K562 (cell line): ENCODE results near the gene BOC. TPM values are rescaled to one million over a fixed set of nuclear protein-coding genes. Genes with fewer than 3 reads are reported as not detected.

Experiments used
- ATAC-seq: fragments of 200-7000 bp; cut with Tn5 transposase; 3 replicates; pipeline ENCODE4 v1.9.1; 2020; ENCODE audit warnings: moderate library complexity
- BruUV-seq: library from RNA; stranded (reverse); fragments of 400-500 nt; replicated peaks from 2 replicates; lab custom pipeline; 2021; lab: Mats Ljungman, UMichigan
- CTCF ChIA-PET: fragments of 300-600 bp; formaldehyde crosslinking; extraction: SDS; loops from one replicate; lab custom pipeline; 2021; ENCODE audit warnings: low intra/inter-chr PET ratio; lab: Yijun Ruan, JAX
- POLR2A ChIA-PET: fragments of 300-600, 350-650 bp; sonication (Branson Sonifier 250); formaldehyde crosslinking; extraction: SDS; loops from one replicate; lab custom pipeline; 2021; ENCODE audit warnings: antibody characterized with exemption, inconsistent platforms; lab: Yijun Ruan, JAX
- DNase-seq, 4 experiments: peaks; one replicate each; pipeline versions ENCODE4 v3.0.0 to v3.0.0-alpha.2; 2011 to 2018; ENCODE audit warnings: low spot score in 3 of 4, mixed read lengths in 3 of 4; ENCODE audit errors: extremely low read depth in 1 of 4
- FAIRE-seq: peaks from 2 replicates; lab custom pipeline; 2011; peaks lifted over from hg19 to GRCh38; lab: Jason Lieb, UNC
- H2AFZ ChIP-seq: 2 replicates; pipeline ENCODE4 v1.6.0; 2011; ENCODE audit warnings: low read depth, low read length, control low read depth, inconsistent platforms
- H3K27ac ChIP-seq: fragments of 200-600 bp; 3 replicates; pipeline ENCODE4 v1.8.0; 2011; ENCODE audit warnings: low read depth, mild to moderate bottlenecking, control low read depth, inconsistent platforms, low read length, moderate library complexity, mixed read lengths; ENCODE audit errors: extremely low read depth
- H3K27me3 ChIP-seq, 2 experiments: fragments of 300-600 bp in 1 of 2; 2 replicates in 1 of 2; 3 replicates in 1 of 2; pipeline versions ENCODE4 v1.6.0 to v1.8.0; 2011; ENCODE audit warnings: inconsistent platforms in 2 of 2, low read length in 2 of 2, mild to moderate bottlenecking in 1 of 2, mixed read lengths in 1 of 2, moderate library complexity in 1 of 2; ENCODE audit not compliant: control insufficient read depth in 2 of 2, insufficient read depth in 2 of 2
- H3K36me3 ChIP-seq: fragments of 300-600 bp; 3 replicates; pipeline ENCODE4 v1.8.0; 2011; ENCODE audit warnings: mild to moderate bottlenecking, low read length, inconsistent platforms; ENCODE audit not compliant: control insufficient read depth, insufficient read depth
- H3K4me1 ChIP-seq, 2 experiments: fragments of 200-600 bp in 1 of 2; replicated peaks in 1 of 2; 2 replicates in 1 of 2; 3 replicates in 1 of 2; pipeline versions ENCODE4 v1.5.1 to v1.8.0; 2011; ENCODE audit warnings: inconsistent platforms in 2 of 2, low read length in 2 of 2, mild to moderate bottlenecking in 1 of 2, mixed read lengths in 1 of 2, moderate library complexity in 1 of 2; ENCODE audit not compliant: control insufficient read depth in 2 of 2, insufficient read depth in 2 of 2
- H3K4me2 ChIP-seq: 2 replicates; pipeline ENCODE4 v1.6.1; 2011; ENCODE audit warnings: low read length, control low read depth, inconsistent platforms, mixed read lengths; ENCODE audit not compliant: insufficient read depth
- H3K4me3 ChIP-seq: fragments of 200-600 bp; sonication (generic), shearing (Covaris generic); 2 replicates; pipeline ENCODE4 v1.5.1; 2016; ENCODE audit warnings: control low read depth, inconsistent platforms
- H3K79me2 ChIP-seq: fragments of 200-600 bp; 3 replicates; pipeline ENCODE4 v1.8.0; 2011; ENCODE audit warnings: low read length, inconsistent platforms; ENCODE audit not compliant: control insufficient read depth, insufficient read depth
- H3K9ac ChIP-seq, 2 experiments: 2 replicates each; pipeline versions ENCODE4 v1.6.0 to v1.6.1; 2011; ENCODE audit warnings: low read depth in 2 of 2, low read length in 2 of 2, control low read depth in 1 of 2, inconsistent platforms in 1 of 2, mild to moderate bottlenecking in 1 of 2, mixed read lengths in 1 of 2; ENCODE audit not compliant: insufficient read depth in 1 of 2
- H3K9me1 ChIP-seq: one replicate; pipeline ENCODE4 v1.6.0; 2011; ENCODE audit warnings: inconsistent platforms, mild to moderate bottlenecking, low read length, moderate library complexity; ENCODE audit not compliant: control insufficient read depth, insufficient read depth
- H3K9me3 ChIP-seq: replicated peaks from 2 replicates; pipeline ENCODE4 v1.5.1; 2011; ENCODE audit warnings: low read depth, low read length, inconsistent platforms; ENCODE audit not compliant: control insufficient read depth, insufficient read depth
- H4K20me1 ChIP-seq: replicated peaks from 2 replicates; pipeline ENCODE4 v1.6.1; 2011; ENCODE audit warnings: low read length, inconsistent platforms, mixed read lengths; ENCODE audit not compliant: control insufficient read depth, insufficient read depth
- HIVEP1 ChIP-seq: fragments of 250-450 bp; sonication (Bioruptor Pico); IDR thresholded peaks from 2 replicates; pipeline ENCODE4 v1.4.0; 2020; ENCODE audit warnings: mild to moderate bottlenecking
- IRF2 ChIP-seq: sonication (generic); formaldehyde crosslinking; IDR thresholded peaks from 2 replicates; pipeline ENCODE4 v1.8.1; 2022; ENCODE audit warnings: mild to moderate bottlenecking, missing genetic modification reagents
- LARP7 ChIP-seq: fragments of 450-650 bp; IDR thresholded peaks from 2 replicates; pipeline ENCODE4 v1.6.1; 2016
- NFE2L1 ChIP-seq: fragments of 450-650 bp; IDR thresholded peaks from 2 replicates; pipeline ENCODE4 v1.6.1; 2016; ENCODE audit warnings: missing genetic modification characterization, low read depth, mild to moderate bottlenecking, missing compliant biosample characterization, moderate library complexity, borderline replicate concordance
- POLR2AphosphoS5 ChIP-seq: IDR thresholded peaks from 2 replicates; pipeline ENCODE4 v1.6.1; 2011; ENCODE audit warnings: mild to moderate bottlenecking, low read depth, low read length, moderate library complexity; ENCODE audit not compliant: control insufficient read depth, insufficient read depth
- PTBP1 ChIP-seq: fragments of 200-400 bp; formaldehyde crosslinking; IDR thresholded peaks from 2 replicates; pipeline ENCODE4 v1.6.1; 2017; ENCODE audit warnings: low read depth, low read length
- SPI1 ChIP-seq: IDR thresholded peaks from 2 replicates; pipeline ENCODE4 v1.6.1; 2011; ENCODE audit warnings: low read depth, low read length, control low read depth, borderline replicate concordance
- STAT5A ChIP-seq: IDR thresholded peaks from 2 replicates; pipeline ENCODE4 v1.6.1; 2012; ENCODE audit warnings: low read length, inconsistent platforms, borderline replicate concordance
- TCFL5 ChIP-seq: fragments of 250-450 bp; sonication (Bioruptor Pico); conservative IDR thresholded peaks from 2 replicates; pipeline ENCODE4 v1.6.1; 2021; ENCODE audit warnings: mild to moderate bottlenecking, moderate library complexity, matching md5 sums
- ZNF384 ChIP-seq: IDR thresholded peaks from 2 replicates; pipeline ENCODE4 v1.6.1; 2012; ENCODE audit warnings: low read depth, low read length, improper control_type of control experiment
- ZNF41 ChIP-seq: fragments of 250-450 bp; sonication (Bioruptor Pico); conservative IDR thresholded peaks from 2 replicates; pipeline ENCODE4 v1.4.0; 2020; ENCODE audit warnings: mild to moderate bottlenecking
- ZNF551 ChIP-seq: fragments of 250-450 bp; sonication (Bioruptor Pico); IDR thresholded peaks from 2 replicates; pipeline ENCODE4 v1.5.0; 2021; ENCODE audit warnings: mild to moderate bottlenecking, moderate library complexity
- WGBS: fragments of 100-300 bp; shearing (Covaris generic); methylation state at CpG from one replicate; pipeline ENCODE4 v1.1.6; 2016; ENCODE audit warnings: low coverage, mixed read lengths; ENCODE audit not compliant: insufficient coverage; ENCODE audit errors: missing lambda C conversion rate; 5-methylcytosine and 5-hydroxymethylcytosine counted together
- in situ Hi-C: fragments of 300-500 bp; cut with MboI; formaldehyde crosslinking; loops from 4 replicates; pipeline ENCODE4 v1.15.0; 2018; ENCODE audit warnings: inconsistent platforms, mixed read lengths
- intact Hi-C: fragments of 100-400 bp; cut with micrococcal nuclease; formaldehyde crosslinking; loops from 2 replicates; pipeline ENCODE4 v1.14.2; 2022
- polyA plus RNA-seq, 8 experiments: library from polyadenylated mRNA; depleted of rRNA in 4 of 8; stranded (reverse) in 5 of 8; unstranded in 3 of 8; fragments of >200 nt; fragmentation: Nextera tagmentation in 2 of 8; fragmentation: Illumina TruSeq in 1 of 8; extraction: Ambion mirVana in 2 of 8; extraction: Trizol in 1 of 8; gene quantifications; 2 replicates each; pipeline versions ENCODE4 v1.2.1 to v1.2.3, GENCODE V29; 2011 to 2014; ENCODE audit warnings: inconsistent platforms in 1 of 8, missing spikeins in 1 of 8
- total RNA-seq, 7 experiments: library from RNA; depleted of rRNA in 6 of 7; stranded (reverse); fragments of >200 nt in 6 of 7; fragmentation: Illumina TruSeq in 2 of 7; extraction: Trizol in 2 of 7; gene quantifications; 2 replicates each; pipeline versions ENCODE4 v1.2.1 to v1.2.3, GENCODE V29; 2011 to 2021; ENCODE audit warnings: low replicate concordance in 1 of 7
- TF ChIP-seq, protein P1 (sequence below): fragments of 450-650 bp; IDR thresholded peaks from 2 replicates; pipeline ENCODE4 v1.6.1; 2016

The BOC gene
- total and polyA plus RNA-seq, 9 of the 15 experiments (the other 6 are each of a cell fraction or from before 2014, with no cell fraction given), result not detected

DNA sequence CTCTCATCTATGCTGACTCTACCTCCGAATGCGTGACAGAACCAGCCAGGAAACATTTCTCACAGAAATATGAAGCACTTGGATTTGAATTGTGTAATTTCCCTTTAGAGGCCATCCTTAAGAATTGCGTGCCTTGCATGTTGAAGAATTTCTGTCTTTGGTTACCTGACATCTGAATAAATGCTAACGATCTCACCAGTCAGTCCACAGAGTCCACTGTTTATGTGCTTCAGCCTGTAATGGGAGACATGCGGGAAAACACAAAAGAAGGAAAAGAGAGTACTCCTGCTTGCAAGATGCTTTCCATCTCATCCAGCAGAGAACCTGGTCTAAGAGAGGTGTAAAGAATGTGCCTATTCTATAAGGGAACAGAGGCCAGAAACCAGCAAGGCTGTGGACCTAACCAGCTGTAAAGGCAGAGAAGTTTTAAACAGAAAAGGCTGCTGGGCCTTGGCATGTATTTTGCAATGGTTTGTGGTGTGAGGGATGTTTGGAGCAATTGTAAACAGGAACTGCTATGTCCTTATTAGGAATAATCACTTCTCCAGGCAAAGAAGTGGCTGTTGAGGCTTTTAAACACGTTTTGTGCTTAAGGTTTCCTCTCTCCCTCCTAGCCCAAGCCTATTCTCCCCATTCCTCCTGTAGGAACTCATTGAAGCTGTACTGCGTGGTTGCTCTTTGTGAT is 36.4 kb upstream of the BOC start:
- H3K27ac ChIP-seq, result no peak overlapping the region
- no peak overlapping the region for H3K9ac ChIP-seq
- in situ Hi-C loops, result no loop called here
- ChIA-PET POLR2A (no interaction called here), CTCF (no interaction called here)
- TF ChIP-seq, protein P1, sequence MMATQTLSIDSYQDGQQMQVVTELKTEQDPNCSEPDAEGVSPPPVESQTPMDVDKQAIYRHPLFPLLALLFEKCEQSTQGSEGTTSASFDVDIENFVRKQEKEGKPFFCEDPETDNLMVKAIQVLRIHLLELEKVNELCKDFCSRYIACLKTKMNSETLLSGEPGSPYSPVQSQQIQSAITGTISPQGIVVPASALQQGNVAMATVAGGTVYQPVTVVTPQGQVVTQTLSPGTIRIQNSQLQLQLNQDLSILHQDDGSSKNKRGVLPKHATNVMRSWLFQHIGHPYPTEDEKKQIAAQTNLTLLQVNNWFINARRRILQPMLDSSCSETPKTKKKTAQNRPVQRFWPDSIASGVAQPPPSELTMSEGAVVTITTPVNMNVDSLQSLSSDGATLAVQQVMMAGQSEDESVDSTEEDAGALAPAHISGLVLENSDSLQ, result no peak
- no peak for TF ChIP-seq LARP7
- TF ChIP-seq IRF2 (CRISPR knock-in tag), result no peak
- TF ChIP-seq SPI1, result no peak
- no peak for TF ChIP-seq ZNF41
- TF ChIP-seq TCFL5 (CRISPR knock-in tag), result no peak
- TF ChIP-seq ZNF551 (CRISPR knock-in tag), result no peak
- TF ChIP-seq NFE2L1 (tag), result no peak
- no peak for TF ChIP-seq STAT5A
- TF ChIP-seq POLR2AphosphoS5, result no peak
- no peak for TF ChIP-seq ZNF384
- TF ChIP-seq HIVEP1 (CRISPR knock-in tag), result no peak
- TF ChIP-seq PTBP1, result no peak
- no peak overlapping the region for H2AFZ ChIP-seq
- H3K36me3 ChIP-seq, result no peaks in the 10 kb centered on the region
- DNase-seq (no peak), ATAC-seq (no peak), FAIRE-seq (no peak)
- H3K4me1 ChIP-seq, result no peaks in the 10 kb centered on the region
- H3K4me2 ChIP-seq, result no peak overlapping the region
- H4K20me1 ChIP-seq, result no peaks in the 10 kb centered on the region
- H3K4me3 ChIP-seq, result no peak overlapping the region
- no peaks in the 10 kb centered on the region for H3K9me1 ChIP-seq
- 0% methylated on average over 6 of the region's 7 CpGs for WGBS
- H3K27me3 ChIP-seq, result 0 out of 5 replicates have a peak, but pooled peaks cover 0 to 4% of the 10 kb centered on the region in 2 experiments
- no peaks in the 10 kb centered on the region for H3K79me2 ChIP-seq
- no TSS peak for BruUV-seq
- H3K9me3 ChIP-seq, result no peaks in the 10 kb centered on the region
- intact Hi-C loops, result no loop called here
